ENCODE results near the gene OTP.
"Not testable (repeated sequence)": the region's sequence is repeated elsewhere in the genome, so short reads cannot be mapped to it uniquely, and the experiment has no call there.

OTP gene

GRCh38 chr5:77638763-77639671 is 504 bp upstream of the OTP start:
- DNase-seq = no peak

- no peak for DNase-seq
Measured at GRCh38 chr5:77637170-77637997, 1.1 kb downstream of the OTP start.

DNA sequence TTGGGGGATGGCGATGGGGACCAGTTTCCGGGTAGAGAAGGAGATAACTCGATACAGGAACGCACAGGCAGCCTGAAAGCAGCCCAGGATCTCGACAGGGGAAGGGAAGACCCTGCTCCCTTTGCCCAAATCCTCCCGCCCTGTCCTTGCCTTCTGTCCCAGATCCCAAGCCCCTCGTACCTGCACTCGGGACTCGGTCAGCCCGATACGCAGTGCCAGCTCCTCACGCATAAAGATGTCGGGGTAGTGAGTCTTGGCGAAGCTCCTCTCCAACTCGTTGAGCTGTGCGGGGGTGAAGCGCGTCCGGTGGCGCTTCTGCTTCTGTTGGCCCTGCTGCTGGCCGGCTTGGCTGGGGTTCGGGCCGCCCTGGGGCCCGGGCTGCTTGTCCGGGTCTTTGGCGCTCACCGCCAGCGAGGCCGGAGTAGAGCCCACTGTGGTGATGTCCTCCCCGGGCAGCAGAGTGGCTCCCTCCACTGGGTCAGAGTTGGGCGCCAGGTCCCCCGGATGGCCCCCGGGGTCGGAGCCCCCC is 1.8 kb downstream of the OTP start:
- DNase-seq = no peak

- no peak for DNase-seq
Measured at GRCh38 chr5:77635917-77636640, 2.4 kb downstream of the OTP start.

GRCh38 chr5:77635067-77635916 is 3.2 kb downstream of the OTP start:
- DNase-seq = no peak

DNA sequence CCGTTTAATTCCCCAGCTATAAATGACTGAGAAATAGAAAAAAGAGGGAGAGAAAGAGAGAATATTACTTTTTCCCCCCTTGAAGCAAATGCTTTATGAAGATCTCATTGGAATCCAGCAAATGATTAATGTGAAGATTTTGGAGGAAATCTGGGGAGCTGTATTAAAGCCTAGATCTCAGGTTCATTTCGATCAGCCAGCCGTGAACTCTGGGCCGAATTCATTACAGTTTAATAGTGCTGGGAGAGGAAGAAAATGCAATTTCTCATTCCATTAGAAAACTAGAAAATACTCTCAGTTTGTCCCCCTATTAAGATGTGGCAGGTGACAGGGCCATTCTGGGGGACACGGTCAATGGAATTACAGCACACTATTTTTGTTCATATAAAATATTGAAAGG is 4.8 kb downstream of the OTP start:
- no peak for DNase-seq

- no peak for DNase-seq
Measured at GRCh38 chr5:77633207-77633675, 5.3 kb downstream of the OTP start.

DNA sequence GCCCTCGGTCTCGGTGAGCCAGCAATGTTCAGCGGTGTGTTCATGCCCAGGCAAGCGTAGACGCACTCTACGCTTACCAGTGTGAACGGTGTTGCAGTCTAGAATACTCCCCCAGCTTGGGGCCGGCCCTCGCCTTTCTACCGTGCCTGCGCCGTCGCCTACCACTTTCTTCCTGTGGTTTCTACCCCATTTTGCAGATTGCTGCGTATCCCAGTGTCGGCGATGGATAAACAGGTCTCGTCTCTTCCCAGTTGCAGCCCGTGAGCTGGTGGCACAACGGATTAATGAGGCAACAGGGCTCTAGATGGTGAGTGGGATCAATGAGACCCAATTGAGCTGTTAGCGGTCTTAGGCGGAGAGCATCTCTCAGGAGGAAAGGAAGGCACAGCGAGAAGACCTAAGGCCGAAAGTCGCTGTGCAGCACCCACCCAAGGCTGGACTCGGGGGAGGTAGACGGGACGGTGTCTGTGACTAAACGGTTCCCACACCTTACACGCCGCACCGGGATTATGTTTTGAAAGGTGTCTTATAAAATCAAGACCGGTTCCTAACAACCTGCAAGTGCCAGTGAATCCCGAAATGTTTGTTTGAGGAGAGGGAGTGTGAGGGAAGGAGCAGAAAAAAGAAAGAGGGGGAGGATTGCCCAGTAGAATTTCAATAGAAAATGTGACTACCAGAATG is 5.8 kb downstream of the OTP start:
- no peak for DNase-seq

GRCh38 chr5:77630114-77630680 is 8.3 kb downstream of the OTP start:
- DNase-seq = peak; percentile 74 to 88

DNA sequence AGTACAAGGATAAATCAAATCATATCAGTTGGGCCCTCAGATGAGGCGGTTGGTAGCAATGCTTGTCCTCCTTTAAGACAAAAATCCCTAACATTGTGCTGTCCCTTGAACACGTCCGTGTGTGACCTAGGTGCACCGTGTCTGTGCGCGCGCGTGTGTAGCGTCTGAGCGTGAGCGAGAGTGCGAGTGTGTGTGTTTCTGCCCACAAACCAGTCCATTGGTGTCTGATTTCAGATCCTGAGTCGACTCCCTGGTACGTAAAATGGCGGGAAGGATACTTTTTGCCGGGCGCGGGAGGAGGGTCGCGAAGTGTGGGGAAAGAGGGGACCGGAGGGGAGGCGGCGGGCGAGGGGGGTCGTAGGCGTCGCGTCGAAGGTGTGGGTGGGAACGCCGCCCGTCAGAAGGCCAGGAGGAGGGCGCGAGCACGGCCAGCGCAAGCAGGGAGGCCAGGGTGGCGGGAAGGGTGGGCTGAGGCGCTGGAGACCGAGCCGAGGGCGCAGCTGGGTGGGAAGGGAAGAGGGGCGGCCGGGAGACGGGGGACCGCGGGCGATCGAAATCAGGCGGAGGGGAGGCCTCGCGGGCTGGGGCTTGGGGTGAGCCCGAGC is 8.9 kb downstream of the OTP start:
- DNase-seq = peak in 1 of 2 experiments; percentile 52

- DNase-seq = peak in 1 of 2 experiments; percentile 43
Measured at GRCh38 chr5:77628840-77629508, 9.5 kb downstream of the OTP start.

- no peak for DNase-seq
Measured at GRCh38 chr5:77627869-77628674, 10.4 kb downstream of the OTP start.

DNA sequence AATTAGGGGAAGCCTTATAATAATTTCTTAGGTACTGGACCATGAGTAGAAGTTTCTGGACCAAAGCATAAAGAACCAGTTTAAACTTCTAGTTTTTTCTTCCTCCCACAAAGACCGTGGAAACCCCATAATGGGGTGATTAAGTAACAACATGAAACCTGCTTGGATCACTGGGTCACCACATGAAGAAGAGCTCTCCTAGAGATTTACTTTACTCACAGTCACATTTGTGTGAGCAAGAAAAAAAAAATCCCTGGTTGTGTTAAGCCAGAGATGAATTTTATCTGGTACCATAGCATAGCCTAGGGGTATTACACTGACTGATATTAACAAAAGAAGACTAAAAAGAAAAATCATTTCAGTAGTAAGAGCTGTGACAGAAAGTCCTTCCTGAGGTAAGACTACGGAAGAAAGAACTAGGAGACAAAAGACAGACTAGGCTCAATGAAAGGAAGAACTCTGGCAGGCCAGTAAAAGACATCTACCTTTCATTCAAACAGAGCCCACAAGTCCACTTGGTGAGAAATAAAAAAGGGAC is 15.2 kb downstream of the OTP start:
- DNase-seq = no peak

DNA sequence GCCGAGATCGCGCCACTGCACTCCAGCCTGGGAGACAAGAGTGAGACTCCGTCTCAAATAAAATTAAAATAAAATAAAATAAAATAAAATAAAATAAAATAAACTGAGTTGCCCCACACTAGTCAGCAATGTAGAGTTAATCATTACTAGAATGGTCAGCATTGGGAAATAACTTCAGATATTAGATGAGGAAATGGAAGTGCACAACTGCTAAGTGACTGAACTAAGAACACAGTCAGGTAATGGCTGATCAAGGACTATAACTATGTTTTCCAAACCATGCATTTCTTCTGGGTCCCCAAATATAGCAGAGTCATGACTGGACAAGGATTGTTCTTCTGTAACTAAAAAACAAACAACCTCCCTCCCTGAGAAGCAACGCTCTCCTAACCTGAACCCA is 17.1 kb downstream of the OTP start:
- DNase-seq = no peak

DNA sequence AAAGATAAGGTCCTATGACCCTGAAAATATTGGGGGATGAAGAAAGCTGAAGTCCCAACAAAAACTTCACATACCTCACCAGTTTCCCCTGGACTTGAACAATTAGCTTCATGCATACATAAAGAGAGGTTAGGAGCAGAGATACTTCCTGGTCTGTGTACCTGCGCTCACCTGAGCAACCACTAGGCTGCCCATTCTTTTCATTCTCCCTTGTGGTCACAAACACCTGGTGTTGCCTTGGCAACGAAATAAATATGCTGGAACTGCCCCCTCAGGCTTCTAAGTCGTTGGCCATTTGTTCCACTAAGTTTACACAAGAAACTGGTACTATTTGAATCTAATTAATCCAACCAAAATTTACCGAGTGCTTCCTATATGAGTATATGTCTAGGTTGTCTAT is 18.1 kb downstream of the OTP start:
- DNase-seq = peak in 1 of 2 experiments; percentile 19

DNA sequence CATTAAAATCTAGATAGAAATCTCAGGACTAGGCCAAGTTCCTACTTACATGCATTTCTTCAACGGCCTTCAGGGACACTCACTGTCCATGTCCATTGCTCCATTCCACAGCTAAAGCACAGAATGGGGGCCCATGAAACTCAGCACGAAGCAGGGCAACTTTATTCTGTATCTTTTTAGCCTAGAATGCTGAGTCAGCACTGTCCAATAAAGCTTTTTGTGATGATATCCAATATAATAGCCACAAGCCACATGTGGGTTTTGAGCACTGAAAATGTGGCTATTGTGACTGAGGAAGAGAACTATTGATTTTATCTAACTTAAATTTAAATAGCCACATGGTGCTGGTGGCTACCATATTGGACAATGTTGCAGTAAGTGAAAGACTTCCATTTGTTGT is 21.6 kb downstream of the OTP start:
- DNase-seq = no peak

DNA sequence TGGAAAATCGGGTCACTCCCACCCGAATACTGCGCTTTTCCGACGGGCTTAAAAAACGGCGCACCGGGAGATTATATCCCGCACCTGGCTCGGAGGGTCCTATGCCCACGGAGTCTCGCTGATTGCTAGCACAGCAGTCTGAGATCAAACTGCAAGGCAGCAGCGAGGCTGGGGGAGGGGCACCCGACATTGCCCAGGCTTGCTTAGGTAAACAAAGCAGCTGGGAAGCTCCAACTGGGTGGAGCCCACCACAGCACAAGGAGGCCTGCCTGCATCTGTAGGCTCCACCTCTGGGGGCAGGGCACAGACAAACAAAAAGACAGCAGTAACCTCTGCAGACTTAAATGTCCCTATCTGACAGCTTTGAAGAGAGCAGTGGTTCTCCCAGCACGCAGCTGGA is 29.6 kb downstream of the OTP start:
- not testable (repeated sequence) for DNase-seq

DNA sequence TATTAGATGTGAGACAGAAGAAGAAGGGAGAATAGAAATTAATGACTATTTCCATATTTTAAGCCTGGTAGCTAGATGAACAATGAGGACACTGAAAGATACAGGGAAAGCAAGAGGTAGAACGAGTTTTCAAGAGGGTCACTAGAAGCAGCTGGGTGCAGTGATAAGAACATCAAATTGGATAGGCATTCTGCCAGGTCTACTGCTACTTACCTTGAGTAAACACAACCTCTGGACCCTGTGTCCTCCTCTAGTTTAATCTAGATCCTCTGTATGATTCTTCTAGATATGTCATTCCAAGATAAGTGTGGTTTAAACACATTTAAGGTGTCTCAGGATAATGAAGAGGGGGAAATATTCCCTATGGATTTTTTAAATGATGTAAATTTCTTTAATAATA is 31.2 kb downstream of the OTP start:
- no peak for DNase-seq

GRCh38 chr5:77606279-77606678 is 32.2 kb downstream of the OTP start:
- DNase-seq = no peak

Measured in SW 1271 (cell line).